DOHH2 (cell line): Measurements from ENCODE around the gene ESAM.

ENCODE experiments used
- EZH2phosphoT487 ChIP-seq: fragments of 200-600 bp; sonication (generic); IDR thresholded peaks from 2 replicates; pipeline ENCODE4 v1.6.1; 2017; ENCODE audit warnings: borderline replicate concordance, mild to moderate bottlenecking, antibody characterized with exemption, low read length, moderate library complexity, mixed read lengths
- TF ChIP-seq, protein P1 (sequence below): fragments of 200-600 bp; sonication (generic); IDR thresholded peaks from one replicate; pipeline ENCODE4 v1.5.1; 2014; ENCODE audit warnings: antibody characterized with exemption, mild to moderate bottlenecking, low read depth, low read length; ENCODE audit not compliant: poor library complexity, severe bottlenecking

DNA sequence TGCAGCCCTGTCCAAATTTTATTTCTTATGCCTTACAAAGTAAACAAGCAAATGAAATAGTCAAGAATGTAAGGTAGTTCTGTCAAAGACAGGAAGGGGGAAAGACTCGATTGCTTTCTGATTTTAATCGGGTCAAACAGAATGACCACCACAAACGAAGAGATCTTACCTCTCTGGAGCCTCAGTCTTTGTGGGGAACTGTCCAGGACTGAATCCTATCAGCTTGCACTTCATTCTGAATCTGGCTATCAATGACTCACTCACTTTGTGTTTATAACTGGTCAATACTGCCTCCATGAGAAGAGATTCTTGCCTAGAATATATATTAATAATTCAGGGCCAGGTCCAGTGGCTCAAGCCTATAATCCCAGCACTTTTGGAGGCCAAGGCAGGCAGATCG lies 20.9 kb upstream of the ESAM start:
- TF ChIP-seq, protein P1, sequence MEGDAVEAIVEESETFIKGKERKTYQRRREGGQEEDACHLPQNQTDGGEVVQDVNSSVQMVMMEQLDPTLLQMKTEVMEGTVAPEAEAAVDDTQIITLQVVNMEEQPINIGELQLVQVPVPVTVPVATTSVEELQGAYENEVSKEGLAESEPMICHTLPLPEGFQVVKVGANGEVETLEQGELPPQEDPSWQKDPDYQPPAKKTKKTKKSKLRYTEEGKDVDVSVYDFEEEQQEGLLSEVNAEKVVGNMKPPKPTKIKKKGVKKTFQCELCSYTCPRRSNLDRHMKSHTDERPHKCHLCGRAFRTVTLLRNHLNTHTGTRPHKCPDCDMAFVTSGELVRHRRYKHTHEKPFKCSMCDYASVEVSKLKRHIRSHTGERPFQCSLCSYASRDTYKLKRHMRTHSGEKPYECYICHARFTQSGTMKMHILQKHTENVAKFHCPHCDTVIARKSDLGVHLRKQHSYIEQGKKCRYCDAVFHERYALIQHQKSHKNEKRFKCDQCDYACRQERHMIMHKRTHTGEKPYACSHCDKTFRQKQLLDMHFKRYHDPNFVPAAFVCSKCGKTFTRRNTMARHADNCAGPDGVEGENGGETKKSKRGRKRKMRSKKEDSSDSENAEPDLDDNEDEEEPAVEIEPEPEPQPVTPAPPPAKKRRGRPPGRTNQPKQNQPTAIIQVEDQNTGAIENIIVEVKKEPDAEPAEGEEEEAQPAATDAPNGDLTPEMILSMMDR = no peak
- TF ChIP-seq EZH2phosphoT487 = no peak
